ENCODE measurements around the gene AATF.

GRCh38 chr17:36977066-36977465, 28.3 kb downstream of the AATF start:
- TF ChIP-seq GATA2 (IDR thresholded peaks at IDR 0.05; ENCODE audit: low read depth, low read length): no peak
- TF ChIP-seq GATA3 (IDR thresholded peaks at IDR 0.05; ENCODE audit: low read depth, low read length): no peak

Data from SH-SY5Y (cell line).